Measurements from ENCODE around the gene C5. TPM values are rescaled to one million over a fixed set of nuclear protein-coding genes. Genes with fewer than 3 reads are reported as not detected.

Gene C5
- total RNA-seq, 1 donor from 2014 or later = 10.3 TPM

DNA sequence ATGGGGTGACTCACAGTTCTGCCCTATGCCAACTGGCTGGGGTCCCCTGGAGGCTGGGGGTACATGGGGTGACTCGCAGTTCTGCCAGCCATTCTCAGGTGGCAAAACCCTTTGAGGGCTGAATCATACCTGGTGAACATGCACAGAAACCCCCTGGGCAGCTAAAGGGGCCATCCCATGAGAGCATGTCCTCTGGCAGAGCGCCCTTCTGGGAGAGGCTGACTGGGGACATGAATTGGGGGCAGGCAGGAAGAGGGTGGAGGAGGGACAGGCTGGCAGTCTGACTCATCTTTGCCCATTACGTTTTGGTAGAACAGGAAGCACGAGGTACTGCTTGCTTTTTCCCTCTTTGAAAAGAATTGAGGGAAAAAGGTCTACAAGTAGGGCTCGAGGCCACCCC, 140.2 kb downstream of the C5 start:
- DNase-seq = no peak

DNA sequence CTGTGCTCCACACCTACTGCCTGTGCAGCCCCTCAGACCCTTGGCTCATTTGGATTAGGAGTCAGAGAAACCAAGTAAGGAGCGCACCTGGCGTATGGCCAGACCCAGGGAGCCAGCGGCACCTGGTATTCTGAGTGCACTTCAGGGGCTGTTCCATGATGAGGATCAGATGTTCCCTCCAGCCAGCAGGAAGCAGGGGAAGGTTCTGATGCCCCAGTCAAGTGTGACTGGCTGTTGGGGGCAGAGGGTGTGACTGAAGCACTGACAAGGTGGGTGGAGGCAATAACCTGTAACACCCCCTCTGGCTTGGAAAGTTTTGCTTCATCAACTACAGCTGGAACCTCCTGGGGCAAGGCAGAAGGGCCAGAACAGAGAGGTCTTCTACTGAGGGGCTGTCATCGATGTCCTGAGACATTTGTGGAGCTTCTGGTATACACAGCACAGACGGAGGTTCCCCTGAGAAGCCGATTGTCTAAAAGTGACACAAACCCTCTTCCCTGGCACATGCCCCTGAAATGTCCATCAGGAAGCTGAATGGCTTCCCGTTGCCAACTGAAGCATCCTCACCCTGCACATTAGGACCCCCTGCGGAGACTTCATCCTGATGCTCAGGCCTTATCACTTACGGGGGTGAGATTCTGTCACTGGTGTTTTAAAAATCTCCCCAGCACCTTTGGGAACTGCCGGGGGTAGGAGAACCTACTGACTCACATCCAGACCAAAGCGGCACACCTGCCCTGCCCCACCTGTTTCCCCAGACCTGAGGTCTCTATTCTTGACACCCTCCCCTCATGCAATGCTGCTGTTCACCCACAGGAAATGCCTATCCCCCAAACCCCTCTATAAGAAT, 144.5 kb downstream of the C5 start:
- DNase-seq = no peak

DNA sequence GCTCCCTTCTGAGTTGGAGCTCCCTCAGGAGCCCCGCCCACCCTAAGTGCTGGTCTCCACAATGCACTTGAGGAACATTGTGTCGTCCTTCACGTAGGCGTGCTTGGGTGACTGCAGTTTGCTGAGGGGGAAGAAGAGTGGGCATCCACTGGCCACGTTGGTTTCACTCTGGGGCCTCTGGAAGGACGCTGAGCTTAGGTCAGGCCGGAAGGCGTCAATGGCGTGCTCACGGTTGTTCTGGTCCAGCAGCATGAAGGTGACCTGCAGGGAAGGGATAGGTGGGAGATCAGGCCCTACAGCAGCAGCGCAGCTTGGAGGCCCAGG, 145.1 kb downstream of the C5 start:
- DNase-seq = no peak

DNA sequence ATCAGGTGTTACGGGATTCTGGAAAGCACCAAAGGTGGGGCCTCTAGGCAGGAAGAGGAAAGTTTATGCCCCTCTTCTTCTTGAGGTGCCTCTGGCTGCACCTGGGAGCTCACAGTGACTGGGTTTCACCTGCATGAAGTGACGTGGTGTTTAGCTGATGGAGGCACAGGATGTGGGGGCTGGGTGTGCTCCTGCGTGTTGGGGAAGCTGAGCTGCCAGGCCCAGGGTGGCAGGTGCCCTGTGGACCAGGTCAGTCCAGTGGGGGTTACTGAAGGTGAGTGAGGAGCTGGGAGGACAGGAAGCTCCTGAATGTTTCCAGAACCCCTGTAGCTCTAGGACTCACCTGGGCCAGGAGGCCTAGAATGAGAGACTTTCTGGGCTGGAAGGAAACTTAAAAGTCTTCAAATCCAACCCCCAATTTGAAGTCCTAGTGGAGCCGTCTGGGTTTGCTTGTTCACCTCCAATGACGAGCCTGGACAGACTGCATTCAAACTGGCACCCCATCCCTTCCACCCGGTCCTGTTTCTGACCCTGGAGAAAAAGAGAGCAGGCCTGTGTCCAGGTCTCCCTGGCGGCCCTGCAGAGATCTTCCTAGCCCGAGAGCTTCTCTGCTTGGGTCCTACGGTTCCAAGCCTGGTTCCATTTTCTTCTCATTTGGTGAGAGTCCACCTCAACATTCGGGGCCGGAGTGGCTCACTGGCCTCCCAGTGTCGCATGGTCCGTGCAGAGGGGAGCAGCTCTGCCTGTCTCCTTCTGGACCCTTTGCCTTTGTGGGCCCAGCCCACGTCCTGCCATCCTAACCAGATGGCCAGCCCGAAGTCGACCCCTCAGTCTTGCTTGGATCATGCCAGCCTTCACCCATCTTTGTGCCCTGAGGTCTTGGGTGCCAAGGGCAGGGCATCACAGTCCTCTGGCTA, 145.8 kb downstream of the C5 start:
- DNase-seq = no peak

DNA sequence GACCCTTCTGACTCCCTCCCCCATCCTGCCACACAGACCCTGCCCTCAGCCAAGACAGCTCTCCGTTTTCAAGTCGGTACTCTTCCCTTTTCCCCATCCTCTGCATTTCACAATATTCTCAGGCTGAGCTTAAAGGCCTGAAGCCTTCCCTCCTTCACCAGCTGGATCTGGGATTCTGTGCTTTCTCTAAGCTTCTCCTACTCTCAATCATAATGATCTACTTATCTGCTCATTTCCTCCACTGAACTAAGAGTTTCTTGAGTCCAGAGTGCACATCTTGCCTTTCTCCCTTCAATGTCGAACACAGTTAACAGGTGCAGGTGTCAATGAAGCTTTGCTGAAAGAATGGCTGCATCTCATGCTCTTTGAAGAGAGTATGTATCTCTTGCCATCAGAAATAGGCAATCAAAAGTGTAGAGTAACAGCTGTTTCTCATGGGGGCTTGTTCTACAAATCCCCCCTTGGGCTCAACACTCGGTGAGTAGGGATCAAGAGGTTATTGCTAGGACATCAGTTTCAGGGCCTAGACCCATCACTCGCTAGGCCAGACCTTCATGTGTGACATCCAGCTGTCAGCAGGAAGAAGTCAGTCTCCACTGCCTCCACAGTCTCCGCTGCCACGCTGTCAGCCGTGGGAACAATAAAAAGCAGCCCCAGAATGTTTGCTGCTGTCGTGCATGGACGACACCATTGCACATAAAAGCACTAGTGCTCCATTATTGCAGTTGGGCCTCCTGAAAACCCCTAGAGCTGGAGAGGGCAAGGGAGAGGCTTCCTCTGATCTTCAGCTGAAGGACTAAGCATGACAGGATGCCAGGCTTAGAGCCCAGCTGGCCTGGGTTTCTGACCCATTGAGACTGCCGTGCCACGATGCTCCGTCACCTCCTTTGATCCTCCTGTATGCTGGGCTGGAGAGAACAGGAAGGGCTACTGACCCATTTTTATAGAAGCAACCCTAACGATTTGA, 147.2 kb downstream of the C5 start:
- no peak for DNase-seq

Other genes with a start within 250 kb of the C5 start
- 29.5 TPM for gene PSMD5, start 207.4 kb downstream of the C5 start, total RNA-seq
- gene PHF19, start 173.1 kb downstream of the C5 start, total RNA-seq = 23.5 TPM
- gene TRAF1, start 123.5 kb downstream of the C5 start, total RNA-seq = 4.1 TPM
- 21.6 TPM for gene CNTRL, start 24.7 kb upstream of the C5 start, total RNA-seq
- 50.6 TPM for gene RAB14, start 151.6 kb upstream of the C5 start, total RNA-seq
- 360 TPM for gene GSN, start 217.9 kb upstream of the C5 start, total RNA-seq